A549 treated with DMSO at 1 μM for 4 hours (cell line): ENCODE results near the gene KRTAP20-3. TPM values are rescaled to one million over a fixed set of nuclear protein-coding genes. Genes with fewer than 3 reads are reported as not detected.

Experiments
- total RNA-seq: library from RNA; stranded (reverse); fragments of 200-300 nt; extraction: Qiagen RNA extraction; gene quantifications from 5 replicates; pipeline ENCODE4 v1.2.3, GENCODE V29; 2022; ENCODE audit warnings: low read depth

KRTAP20-3 gene
- not detected in 5 replicates for total RNA-seq

DNA sequence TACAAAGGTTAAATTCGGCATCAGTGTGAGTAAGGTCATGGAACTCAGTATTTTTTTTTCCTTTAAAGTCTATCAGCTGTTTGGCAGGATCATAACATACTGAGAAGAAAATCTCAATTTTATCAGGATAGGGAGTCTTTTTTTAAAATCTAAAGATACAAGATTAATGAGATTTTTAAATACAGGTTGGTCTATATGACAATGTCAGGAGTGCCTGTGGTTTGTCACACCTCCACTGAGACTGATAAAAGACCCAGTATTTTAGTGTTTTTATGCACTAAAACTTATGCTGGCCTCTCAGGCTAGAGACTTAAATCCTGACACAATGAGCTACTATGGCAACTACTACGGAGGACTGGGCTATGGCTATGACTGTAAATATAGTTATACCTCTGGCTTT lies at the start of gene KRTAP20-3:
TSS of gene KRTAP20-3 (plus strand) at position 301 of the 400 bp plus-strand sequence.

GRCh38 chr21:30598802-30599201 lies 43.9 kb upstream of the KRTAP20-3 start, which contains the start of gene KRTAP6-2:
Gene KRTAP6-2 (minus strand): TSS chr21:30598902. CDS start chr21:30598874, 28 bp downstream.

DNA sequence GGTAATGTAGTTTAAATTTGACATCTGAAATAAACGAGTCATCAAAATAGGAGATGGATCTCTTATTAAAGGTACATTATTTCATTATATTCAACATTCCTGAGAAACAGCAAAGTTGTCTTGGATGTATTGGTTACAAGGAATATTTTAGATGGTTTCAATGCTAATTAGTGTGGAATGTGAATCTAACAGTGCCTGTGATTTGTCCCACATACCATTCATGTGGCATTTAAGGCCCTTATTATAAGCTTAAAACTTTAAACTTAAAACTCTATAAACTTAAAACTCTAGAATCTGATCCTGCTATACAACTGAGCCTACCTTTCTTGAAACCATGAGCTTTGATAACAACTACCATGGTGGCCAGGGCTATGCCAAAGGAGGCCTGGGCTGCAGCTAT lies 41.9 kb upstream of the KRTAP20-3 start, which contains the start of gene KRTAP22-1:
TSS of gene KRTAP22-1 (plus strand) at position 301 of the 400 bp plus-strand sequence.

DNA sequence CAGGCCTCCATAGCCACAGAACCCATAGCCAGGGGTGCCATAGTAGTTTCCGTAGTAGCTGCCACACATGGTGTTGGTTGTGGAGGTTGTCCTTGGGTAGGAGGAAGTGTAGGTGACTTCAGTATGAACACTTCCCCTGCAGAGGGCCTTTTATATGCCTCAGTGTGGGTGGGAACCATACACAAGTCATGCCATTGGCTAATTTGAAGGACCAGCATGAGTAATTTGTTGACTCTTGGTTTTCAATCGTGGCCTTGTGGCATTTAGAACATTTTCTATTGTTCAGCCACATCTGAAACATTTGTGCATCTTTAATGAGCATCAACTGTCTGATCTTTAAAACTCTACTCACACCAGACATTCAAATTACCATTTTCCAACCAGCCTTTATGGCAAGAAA lies 28.8 kb upstream of the KRTAP20-3 start, which contains the start of gene KRTAP6-1:
TSS of gene KRTAP6-1 (minus strand) at position 95 of the 400 bp plus-strand sequence. CDS start at position 69, 26 bp downstream.

GRCh38 chr21:30616125-30616524 lies 26.5 kb upstream of the KRTAP20-3 start, which contains the start of gene KRTAP20-1:
Gene KRTAP20-1 (plus strand): TSS chr21:30616425. CDS start chr21:30616455, 30 bp downstream.

DNA sequence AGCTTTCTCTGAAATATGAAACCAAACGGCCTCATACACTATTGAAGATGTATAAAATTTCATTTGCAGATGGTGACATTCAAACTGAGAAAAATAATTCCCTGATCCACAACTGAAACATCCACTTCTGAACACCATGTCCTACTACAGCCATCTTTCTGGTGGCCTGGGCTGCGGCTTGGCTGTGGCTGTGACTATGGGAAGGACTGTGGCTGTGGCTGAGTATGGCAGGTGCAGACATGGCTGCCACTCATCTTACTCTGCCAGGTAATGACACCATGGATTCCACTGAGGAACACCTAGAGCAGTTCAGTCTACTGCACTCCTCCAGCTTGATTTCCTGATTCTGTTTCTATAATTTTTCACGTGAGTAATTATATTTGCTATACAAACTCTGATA lies 22.1 kb upstream of the KRTAP20-3 start, which contains the start of gene KRTAP20-4:
TSS of gene KRTAP20-4 (plus strand) at position 106 of the 400 bp plus-strand sequence.

GRCh38 chr21:30634906-30635305 lies 7.8 kb upstream of the KRTAP20-3 start, which contains the start of gene KRTAP20-2:
Gene KRTAP20-2 (plus strand): TSS chr21:30635206. CDS start chr21:30635264, 58 bp downstream.

Other genes with a start within 250 kb of the KRTAP20-3 start
- not detected in 5 replicates for gene KRTAP13-1, start 246.8 kb upstream of the KRTAP20-3 start, total RNA-seq
- gene KRTAP13-3, start 216.9 kb upstream of the KRTAP20-3 start, total RNA-seq: not detected in 5 replicates
- gene KRTAP13-4, start 212.6 kb upstream of the KRTAP20-3 start, total RNA-seq: not detected in 5 replicates
- gene KRTAP15-1, start 202.6 kb upstream of the KRTAP20-3 start, total RNA-seq: not detected in 5 replicates
- gene KRTAP19-1, start 162.5 kb upstream of the KRTAP20-3 start, total RNA-seq: not detected in 5 replicates
- gene KRTAP19-2, start 155.4 kb upstream of the KRTAP20-3 start, total RNA-seq: not detected in 5 replicates
- gene KRTAP19-3, start 150.9 kb upstream of the KRTAP20-3 start, total RNA-seq: not detected in 5 replicates
- gene KRTAP19-4, start 145.7 kb upstream of the KRTAP20-3 start, total RNA-seq: not detected in 5 replicates
- not detected in 5 replicates for gene KRTAP19-5, start 140.7 kb upstream of the KRTAP20-3 start, total RNA-seq
- gene KRTAP19-6, start 101.0 kb upstream of the KRTAP20-3 start, total RNA-seq: not detected in 5 replicates
- gene KRTAP19-7, start 81.5 kb upstream of the KRTAP20-3 start, total RNA-seq: not detected in 5 replicates
- not detected in 5 replicates for gene KRTAP22-2, start 52.5 kb upstream of the KRTAP20-3 start, total RNA-seq
- gene KRTAP6-3, start 50.4 kb upstream of the KRTAP20-3 start, total RNA-seq: not detected in 5 replicates
- gene KRTAP6-2, start 44.0 kb upstream of the KRTAP20-3 start, total RNA-seq: not detected in 5 replicates
- not detected in 5 replicates for gene KRTAP22-1, start 41.8 kb upstream of the KRTAP20-3 start, total RNA-seq
- not detected in 5 replicates for gene KRTAP6-1, start 28.9 kb upstream of the KRTAP20-3 start, total RNA-seq
- not detected in 5 replicates for gene KRTAP20-1, start 26.4 kb upstream of the KRTAP20-3 start, total RNA-seq
- not detected in 5 replicates for gene KRTAP20-4, start 22.2 kb upstream of the KRTAP20-3 start, total RNA-seq
- not detected in 5 replicates for gene KRTAP20-2, start 7.7 kb upstream of the KRTAP20-3 start, total RNA-seq
- not detected in 5 replicates for gene KRTAP21-3, start 75.9 kb downstream of the KRTAP20-3 start, total RNA-seq
- gene KRTAP21-2, start 104.4 kb downstream of the KRTAP20-3 start, total RNA-seq: not detected in 5 replicates
- not detected in 5 replicates for gene KRTAP21-1, start 112.6 kb downstream of the KRTAP20-3 start, total RNA-seq
- not detected in 5 replicates for gene KRTAP8-1, start 170.4 kb downstream of the KRTAP20-3 start, total RNA-seq
- gene KRTAP7-1, start 186.9 kb downstream of the KRTAP20-3 start, total RNA-seq: not detected in 5 replicates
- gene KRTAP11-1, start 238.7 kb downstream of the KRTAP20-3 start, total RNA-seq: not detected in 5 replicates